ENCODE data around the gene AMPD3.

AMPD3 gene

DNA sequence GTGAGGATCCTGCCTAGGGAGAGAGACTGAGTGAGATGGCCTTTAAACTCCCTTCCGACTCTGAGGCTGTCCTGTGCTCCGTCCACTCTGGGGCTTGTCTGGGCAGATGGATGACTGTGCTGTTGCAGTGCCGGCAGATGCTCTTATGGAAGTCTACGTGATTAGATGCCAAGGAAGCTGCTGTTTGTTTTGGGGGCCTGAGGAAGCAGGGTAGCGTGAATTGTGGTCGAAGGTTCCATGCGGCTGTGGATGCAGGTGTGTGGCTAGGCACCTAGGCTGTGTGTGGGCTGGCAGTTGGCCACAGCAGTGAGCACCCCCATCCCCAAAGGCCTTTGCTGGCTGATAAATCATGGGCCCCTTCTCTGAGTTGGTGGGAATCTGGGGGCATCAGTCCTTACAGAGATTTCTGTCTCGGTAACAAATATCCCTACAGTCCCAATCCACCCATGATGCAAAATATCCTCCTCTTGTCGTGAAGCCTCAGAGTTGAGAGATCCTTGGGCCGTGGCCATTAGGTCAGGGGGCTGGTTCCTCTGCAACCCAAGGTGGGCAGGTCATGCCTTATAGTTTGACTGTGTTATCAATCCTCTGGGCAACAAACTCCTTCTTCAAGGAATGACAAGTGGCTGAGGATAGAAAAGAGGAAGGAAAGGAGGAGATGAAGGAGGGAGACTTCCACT lies 31.2 kb downstream of the AMPD3 start:
- no peak for DNase-seq (ENCODE audit: low read depth in 1 of 2, low spot score in 1 of 2)

DNA sequence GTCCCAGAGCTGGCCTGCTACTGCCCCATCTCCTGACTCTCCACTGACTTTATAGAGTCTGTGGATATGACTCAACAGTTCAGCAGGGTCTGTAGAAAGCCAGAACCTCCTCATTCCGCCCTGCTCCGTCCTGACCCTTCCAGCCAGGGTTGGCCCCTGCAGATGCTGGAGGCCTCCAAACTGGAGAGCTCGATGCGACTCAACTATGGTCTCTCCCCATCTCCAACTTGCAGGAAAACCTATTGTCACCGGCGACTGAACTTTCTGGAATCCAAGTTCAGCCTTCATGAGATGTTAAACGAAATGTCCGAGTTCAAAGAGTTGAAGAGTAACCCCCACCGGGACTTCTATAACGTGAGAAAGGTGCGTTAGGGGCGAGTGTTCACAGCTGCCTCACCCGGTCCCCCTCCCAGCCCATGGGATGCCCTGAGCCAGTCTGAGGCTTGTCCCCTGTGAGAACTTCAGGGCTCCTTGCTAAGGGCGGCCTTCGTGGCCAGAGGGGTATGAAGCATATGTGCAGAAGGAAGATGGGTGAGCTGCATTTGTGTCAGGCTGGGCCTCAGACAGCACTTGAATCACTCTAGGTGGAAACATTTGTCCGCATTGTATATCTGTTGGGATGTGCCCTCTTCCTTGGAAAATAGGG lies 32.1 kb downstream of the AMPD3 start:
- DNase-seq (ENCODE audit: low read depth in 1 of 2, low spot score in 1 of 2) = no peak

DNA sequence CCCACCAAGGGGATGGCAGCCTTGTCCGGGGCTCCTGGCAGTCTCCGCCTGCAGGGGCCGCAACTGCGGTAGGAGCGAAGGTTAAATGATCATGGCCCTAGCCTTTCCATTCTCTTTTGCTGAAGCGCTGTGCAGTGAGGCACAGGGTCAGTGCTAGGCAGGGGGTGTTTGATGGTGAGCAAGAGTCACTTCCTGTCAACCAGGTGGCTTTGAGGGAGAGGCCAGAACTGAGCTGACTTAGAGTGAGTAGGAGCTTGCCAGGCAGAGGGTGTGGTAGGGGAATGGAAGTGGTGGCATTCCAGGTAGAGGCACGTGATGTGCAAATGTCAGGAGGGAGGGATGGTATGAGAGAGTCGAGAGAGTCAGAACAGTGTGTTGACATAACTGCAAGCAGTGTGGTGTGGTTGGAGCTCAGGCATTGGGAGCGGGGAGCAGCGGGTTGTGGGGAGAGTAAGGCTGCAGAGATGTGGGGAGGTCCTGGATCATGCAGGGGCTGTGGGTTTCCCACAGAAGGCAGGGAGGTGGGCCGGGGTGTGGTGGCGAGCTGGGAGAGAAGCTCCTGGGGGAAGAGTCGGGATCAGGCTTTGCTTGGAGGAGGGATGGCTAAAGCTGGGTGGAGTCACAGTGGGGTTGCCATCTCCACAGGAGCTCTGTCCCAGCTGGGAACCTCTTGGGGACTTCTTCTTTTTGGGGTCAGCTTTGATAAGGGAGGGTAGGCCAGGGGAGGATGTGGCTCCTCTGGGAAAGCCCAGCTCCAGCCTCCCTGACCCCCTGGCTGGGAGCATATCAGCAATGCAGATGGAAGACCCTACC lies 33.3 kb downstream of the AMPD3 start:
- DNase-seq (ENCODE audit: low read depth in 1 of 2, low spot score in 1 of 2) = no peak

DNA sequence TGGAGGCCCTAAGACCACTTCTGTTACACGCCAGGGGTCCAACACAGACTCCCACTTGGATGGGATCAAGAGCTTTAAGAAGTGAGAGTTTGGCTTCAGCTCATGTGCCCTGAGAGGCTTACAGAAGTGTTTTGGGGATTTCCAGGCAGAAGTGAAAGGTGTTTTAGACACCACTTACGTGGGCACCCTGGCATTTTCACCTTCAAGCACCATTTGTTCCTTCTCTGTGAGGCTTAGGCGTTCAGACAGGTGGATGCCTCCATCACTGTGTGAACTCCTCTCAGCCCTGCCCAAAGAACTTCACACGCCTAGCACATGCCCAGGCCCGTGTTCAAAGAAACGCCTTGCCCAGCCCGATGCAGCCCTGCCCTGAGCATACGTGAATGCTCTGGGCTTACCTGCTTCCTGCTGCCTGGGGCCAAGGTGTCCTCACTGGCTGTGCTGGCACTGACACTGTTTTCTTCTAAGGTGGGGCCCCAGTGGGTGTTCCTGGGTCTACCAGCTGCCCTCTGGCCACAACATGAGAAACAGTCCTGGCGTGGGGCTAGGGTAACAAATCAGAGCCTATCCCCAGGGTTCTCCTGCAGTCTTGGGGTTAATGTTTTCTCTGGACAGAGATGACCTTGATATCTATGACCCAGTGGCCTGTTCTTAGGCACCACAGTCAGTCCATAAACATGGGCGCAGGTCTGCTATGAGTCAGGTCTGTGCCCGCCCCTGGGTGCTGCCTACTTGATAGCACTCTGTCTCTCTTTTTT lies 34.0 kb downstream of the AMPD3 start:
- no peak for DNase-seq (ENCODE audit: low read depth in 1 of 2, low spot score in 1 of 2)

DNA sequence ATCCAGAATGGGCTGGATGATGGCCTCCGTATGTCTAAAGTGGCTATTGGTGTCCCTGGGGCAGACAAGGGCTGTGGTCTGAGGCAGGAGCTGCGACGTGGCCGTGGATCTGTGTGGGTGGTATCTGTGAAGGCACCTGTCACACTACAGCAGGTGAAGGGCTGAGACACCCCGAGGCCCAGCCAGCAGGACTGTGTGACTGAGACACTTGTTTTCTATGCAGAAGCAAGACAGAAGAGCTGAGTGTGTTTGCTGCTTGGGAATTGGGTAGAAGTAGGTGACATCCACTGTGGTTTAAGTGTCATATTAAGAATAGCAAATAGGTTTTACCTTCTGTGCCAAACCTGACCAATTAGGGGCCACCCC lies 35.0 kb downstream of the AMPD3 start:
- DNase-seq (ENCODE audit: low read depth in 1 of 2, low spot score in 1 of 2) = no peak

DNA sequence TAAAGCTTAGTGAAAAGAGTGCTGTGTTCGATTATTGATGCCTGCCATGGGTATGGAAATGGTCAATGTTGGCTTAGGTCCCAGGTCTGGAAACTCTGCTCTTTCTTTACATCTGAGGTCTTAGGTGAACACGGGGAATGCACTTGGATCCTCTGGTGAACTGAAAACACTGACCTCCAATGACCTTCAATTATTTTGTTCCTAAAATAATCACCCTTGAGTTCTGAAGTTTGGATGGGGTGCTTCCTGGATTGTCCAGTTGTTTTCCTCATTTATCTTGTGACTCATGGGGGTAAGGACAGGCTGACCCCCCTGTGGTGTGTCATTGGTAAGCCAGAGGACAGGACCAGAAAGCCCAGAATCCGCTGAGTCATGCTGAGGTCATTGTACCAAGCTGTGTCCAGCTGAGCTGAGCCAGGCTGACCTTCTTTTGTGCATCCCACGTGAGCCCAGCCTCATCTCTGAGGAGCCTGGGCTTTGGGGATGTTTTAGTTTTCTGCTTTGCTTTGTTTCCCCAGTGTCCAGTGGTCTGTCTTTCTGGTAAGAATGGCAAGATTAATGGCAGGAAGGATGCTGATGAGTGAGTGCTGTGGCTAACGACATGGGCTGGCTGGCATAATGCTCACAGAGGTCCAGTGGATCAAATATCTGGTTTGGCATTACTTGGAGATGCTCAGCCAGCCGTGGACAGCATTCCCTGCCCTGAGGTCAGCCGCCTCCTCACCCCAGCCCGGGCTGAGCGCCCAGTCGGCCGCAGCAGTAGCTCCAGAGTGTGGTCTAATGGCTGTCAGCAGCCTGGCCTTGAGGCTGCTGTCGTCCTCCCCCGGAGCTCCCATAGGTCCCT lies 35.6 kb downstream of the AMPD3 start:
- DNase-seq (ENCODE audit: low read depth in 1 of 2, low spot score in 1 of 2) = no peak

DNA sequence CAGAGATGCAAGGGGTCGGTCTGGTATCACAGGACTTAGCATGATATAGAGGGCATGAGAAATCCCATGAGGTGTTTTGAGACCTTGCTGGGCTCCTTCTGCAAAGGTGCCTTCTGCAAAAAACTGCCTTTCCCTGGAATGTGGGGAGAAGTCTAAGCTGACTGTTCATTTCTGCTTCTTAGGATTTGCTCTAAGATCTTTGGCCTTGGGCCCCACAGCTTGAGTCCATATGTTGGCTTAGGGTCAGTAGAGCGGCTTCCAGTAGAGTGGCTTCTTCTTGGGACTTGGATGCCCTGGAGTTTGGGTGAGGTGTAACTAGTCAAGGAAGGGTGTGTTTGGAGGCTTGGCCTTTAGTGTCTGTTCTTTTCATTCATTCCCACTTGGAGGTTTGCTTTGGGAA lies 37.0 kb downstream of the AMPD3 start:
- DNase-seq (ENCODE audit: low read depth in 1 of 2, low spot score in 1 of 2) = no peak

DNA sequence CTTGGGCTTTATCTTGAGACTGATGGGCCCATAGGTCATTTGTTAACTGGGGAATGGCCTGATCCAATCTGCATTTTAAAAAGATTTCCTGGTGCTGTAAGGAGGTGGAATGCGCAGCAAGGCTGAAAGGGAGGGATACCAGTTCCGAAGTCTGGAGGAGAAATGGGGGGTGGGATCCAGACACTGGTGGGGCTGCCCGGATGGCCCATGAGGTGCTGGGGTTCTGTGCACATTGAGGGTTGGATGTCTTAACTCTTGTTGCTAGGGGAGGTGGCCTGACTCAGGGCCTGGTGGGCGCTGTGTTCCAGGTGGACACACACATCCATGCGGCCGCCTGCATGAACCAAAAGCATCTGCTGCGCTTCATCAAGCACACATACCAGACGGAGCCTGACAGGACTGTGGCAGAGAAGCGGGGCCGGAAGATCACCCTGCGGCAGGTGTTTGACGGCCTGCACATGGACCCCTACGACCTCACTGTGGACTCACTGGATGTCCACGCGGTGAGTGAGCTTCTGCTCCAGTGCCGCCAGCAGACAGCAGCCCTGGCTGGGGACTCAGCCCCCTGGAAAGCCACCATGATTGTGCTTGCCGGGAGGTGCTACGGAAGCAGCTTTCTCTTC lies 38.1 kb downstream of the AMPD3 start:
- no peak for DNase-seq (ENCODE audit: low read depth in 1 of 2, low spot score in 1 of 2)

DNA sequence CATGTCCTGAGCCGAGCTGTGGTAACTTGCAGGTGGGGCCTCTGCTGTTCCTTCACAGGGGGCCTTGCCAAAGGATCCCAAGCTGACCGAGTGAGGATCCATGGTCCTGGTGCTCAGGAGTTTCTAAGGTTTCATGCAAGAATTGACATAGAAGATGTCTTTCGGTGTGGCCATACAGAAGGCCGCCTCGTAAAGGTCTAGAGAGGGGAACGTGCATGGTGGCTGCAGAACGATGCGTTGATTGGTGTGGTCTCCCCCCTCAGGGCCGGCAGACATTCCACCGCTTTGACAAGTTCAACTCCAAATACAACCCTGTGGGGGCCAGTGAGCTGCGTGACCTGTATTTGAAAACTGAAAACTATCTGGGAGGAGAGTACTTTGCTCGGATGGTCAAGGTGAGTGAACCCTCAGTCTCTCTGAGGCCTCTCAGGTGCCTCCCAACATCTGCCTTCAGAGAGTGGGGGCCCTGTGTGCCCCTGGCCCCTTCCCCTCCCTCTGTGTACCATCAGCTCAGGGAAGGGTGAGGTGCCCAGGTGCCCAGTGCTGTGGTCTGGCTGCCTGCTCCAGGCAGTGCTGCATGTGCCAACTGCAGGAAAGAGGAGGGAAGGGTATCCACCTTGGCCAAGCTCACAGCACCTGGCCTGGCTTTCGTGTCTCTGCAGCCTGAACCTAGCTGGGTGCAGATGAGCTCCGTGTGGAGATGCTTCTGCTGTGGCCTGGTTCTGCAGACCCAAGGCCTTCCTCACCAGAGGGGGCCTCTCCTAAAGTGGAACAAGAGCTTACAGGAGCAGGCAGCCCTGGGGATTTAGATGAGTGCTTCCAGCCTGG lies 39.8 kb downstream of the AMPD3 start:
- no peak for DNase-seq (ENCODE audit: low read depth in 1 of 2, low spot score in 1 of 2)

DNA sequence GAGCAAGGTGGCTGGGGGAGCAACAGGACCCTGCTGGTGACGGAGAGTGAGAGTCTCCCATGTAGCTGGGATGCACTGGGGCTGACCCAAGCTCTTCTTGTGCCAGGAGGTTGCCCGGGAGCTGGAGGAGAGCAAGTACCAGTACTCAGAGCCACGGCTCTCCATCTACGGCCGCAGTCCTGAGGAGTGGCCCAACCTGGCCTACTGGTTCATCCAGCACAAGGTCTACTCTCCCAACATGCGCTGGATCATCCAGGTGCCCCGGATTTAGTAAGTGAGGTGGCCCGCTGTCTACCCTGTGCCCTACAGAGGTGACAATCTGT lies 40.4 kb downstream of the AMPD3 start:
- no peak for DNase-seq (ENCODE audit: low read depth in 1 of 2, low spot score in 1 of 2)

DNA sequence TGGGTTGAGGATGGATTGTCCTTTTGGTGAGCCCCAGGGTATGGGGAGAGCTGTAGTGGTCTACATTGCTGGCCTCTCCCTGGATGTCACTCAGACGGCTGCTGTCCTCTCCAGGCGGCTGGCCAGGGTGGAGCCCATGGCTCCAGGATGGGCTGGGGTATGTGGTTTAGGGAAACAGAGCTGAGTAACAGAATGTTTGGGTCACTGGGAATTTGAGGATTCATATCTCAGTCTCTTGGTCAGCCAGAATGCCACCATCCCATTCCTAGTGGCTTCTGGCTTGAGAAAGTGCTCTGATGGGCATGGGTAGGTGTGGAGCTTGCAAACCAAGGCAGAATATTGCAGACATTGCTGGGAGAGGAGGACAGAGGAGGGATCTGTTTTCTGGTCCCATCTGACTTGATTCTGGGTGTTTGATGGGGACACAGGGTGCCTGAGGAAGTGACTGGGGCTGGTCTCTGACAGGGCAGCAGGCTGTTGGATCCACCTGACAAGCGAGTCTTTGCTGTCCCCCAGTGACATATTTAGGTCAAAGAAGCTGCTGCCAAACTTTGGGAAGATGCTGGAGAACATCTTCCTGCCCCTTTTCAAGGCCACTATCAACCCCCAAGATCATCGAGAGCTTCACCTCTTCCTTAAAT lies 41.4 kb downstream of the AMPD3 start:
- no peak for DNase-seq (ENCODE audit: low read depth in 1 of 2, low spot score in 1 of 2)

DNA sequence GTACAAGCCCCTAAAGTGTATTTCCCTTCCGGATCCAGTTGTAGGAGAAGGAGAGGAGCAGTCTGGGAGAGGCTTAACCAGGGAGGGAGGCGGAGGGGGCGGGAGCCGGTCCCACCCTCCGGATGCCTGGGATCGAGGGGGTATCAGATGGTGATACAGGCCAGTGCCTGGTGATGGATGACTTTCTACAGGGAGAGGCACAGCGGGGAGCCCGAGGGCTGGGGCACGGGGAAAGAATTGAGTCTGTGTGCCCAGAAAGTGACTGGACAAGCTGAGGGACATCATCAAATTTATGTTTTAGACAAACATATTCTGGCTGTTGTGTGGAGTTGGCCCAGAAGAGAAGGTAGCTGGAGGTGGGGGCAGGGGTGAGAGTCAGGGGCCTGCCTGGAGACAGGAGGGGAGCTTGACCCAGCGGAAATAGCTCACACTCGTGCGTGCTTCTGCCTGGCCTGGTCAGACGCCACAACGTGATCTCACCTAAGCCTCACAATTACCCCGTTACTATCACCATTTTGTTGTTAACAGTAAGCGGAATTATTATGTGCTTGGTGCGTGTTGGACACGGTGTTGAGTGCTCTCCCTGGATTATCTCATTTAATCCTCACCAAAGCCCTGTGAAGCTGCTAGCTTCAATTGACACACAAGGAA lies 42.4 kb downstream of the AMPD3 start:
- no peak for DNase-seq (ENCODE audit: low read depth in 1 of 2, low spot score in 1 of 2)

DNA sequence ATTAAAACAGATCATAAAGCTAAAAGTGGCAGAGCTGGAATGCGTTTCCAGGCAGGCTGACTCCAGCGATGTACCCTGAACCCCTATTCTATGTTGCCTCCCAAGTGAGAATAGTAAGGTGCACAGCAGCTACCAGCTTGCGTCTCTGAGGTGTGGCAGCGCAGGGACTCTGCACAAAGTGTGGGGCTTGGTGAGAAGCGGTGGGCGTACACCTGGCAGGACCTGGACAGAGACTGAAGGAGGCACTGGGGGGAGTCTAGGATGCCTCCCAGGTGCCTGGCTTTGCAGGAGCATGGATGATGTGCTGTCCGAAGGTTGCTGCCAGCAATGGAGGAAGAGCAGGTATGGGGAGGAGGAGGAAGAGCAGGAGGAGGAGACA lies 42.9 kb downstream of the AMPD3 start:
- DNase-seq (ENCODE audit: low read depth in 1 of 2, low spot score in 1 of 2) = no peak

DNA sequence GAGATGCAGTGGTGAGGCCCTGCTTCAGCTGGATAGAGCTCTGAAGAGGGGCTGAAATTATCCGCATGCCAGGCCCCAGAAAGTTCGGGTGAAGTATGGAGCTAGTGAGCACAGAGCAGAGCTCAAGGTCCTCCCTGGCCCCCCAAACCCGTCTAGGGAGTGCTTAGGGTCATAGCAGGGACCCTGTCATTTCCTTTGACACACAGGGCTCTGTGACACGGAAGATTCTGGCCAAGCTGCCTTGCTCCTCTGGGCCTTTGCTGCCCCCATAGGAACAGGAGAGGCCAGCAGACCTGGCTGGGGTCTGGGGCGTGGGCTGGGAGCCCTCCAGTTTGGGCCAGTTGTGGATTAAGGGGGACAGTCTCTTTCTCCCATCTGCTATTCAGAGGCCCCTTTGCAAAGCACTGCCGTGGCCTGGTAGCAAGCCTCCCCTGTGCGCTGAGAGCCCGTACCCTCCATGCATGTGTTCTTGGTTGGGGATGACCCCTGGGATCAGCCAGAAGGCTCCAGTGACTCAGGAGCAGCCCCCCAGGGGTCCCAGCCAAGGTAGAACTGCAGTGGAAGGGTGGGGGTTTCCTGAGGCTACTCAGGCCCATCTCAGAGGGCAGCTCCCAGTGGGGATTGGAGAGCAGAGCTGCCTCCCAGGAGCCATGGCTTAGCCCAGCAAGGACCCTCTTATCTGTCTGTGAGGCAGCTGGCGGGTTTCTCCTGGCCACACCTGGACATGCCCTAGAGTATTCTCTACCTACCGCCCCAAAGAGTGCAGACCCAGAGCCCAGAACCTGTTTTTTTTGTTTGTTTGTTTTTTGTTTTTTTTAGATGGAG lies 43.6 kb downstream of the AMPD3 start:
- no peak for DNase-seq (ENCODE audit: low read depth in 1 of 2, low spot score in 1 of 2)

DNA sequence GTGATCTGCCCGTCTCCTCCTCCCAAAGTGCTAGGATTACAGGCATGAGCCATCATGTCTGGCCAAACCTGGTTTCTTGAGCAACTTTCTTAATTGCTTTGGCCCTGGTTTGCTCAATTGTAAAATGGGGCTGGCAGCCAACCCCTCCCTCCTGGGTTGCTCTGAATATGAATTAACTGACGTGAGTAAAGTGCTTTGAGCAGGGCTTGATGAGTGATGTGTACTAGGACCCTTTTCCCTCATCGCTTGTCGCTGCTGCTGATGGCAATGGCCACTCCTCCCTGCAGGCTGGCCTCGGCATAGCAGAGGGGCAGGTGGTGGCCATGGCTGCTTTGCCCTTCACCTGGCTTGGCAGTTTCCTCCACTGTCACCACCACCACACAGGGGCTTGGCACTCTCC lies 44.4 kb downstream of the AMPD3 start:
- DNase-seq (ENCODE audit: low read depth in 1 of 2, low spot score in 1 of 2) = no peak

DNA sequence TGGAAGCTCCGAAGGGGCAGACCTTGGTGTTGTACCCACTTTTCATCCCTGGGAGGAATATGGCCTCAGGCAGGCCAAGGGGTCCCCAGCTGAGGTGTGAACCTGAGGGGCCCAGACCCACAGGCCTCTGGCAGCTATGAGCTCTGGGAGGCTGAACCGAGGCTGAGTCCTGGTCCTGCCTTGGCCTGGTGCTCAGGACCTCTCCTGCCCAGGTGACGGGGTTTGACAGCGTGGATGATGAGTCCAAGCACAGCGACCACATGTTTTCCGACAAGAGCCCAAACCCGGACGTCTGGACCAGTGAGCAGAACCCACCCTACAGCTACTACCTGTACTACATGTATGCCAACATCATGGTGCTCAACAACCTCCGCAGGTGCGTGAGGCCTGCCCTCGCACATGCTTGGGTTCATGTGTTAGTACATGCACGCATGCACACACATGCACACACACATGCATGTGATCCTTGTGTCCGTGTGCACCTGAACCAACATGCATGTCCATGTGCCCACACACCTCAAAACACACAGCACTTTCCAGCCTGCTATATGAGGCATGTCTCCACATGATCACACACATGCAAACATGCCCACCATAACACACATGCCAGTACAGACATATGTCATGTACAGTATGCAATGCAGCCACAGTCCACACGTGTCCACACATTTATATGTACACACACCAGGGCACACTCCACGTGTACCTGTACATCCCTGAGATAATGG lies 45.0 kb downstream of the AMPD3 start:
- no peak for DNase-seq (ENCODE audit: low read depth in 1 of 2, low spot score in 1 of 2)

Measured in activated T-helper 1 cell treated with anti-CD3 and anti-CD28 coated beads, Interleukin-2, amount 50 U/mL, for 16 hours (primary cell).